Prostate gland (tissue), 2 donors: ENCODE data around the gene HEG1. TPM values are rescaled to one million over a fixed set of nuclear protein-coding genes. Genes with fewer than 3 reads are reported as not detected.

ENCODE experiments used
- DNase-seq: peaks from one replicate; pipeline ENCODE4 v3.0.0-alpha.2; 2019; ENCODE audit warnings: low spot score
- H3K27ac ChIP-seq, 2 donors: fragments of 200-600 bp; sonication (generic); 2 replicates each; pipeline ENCODE4 v1.5.1; 2017 to 2019
- H3K27me3 ChIP-seq: fragments of 200-600 bp; sonication (generic); replicated peaks from 2 replicates; pipeline ENCODE4 v1.5.1; 2019; ENCODE audit not compliant: insufficient read depth
- H3K36me3 ChIP-seq, 2 donors: fragments of 200-600 bp; sonication (generic); 1 replicate in 1 of 2; 2 replicates in 1 of 2; pipeline versions ENCODE4 v1.5.1 to v1.8.1; 2017 to 2019
- H3K4me1 ChIP-seq: fragments of 200-600 bp; sonication (generic); replicated peaks from 2 replicates; pipeline ENCODE4 v1.5.1; 2019
- H3K4me3 ChIP-seq, 2 donors: fragments of 200-600 bp; sonication (generic); 2 replicates each; pipeline ENCODE4 v1.5.1; 2017 to 2019
- H3K9me3 ChIP-seq: fragments of 200-600 bp; sonication (generic); 2 replicates; pipeline ENCODE4 v1.5.1; 2017
- POLR2A ChIP-seq: fragments of 450-650 bp; IDR thresholded peaks from one replicate; pipeline ENCODE4 v1.6.1; 2016; ENCODE audit warnings: antibody characterized with exemption, mild to moderate bottlenecking
- POLR2AphosphoS5 ChIP-seq: sonication (generic); formaldehyde crosslinking; IDR thresholded peaks from one replicate; pipeline ENCODE4 v1.6.1; 2017; ENCODE audit warnings: antibody characterized with exemption
- WGBS: methylation state at CpG from one replicate; pipeline ENCODE4 v1.1.5; 2018; 5-methylcytosine and 5-hydroxymethylcytosine counted together
- intact Hi-C: fragments of 100-400 bp; cut with DNase I; formaldehyde crosslinking; loops from one replicate; pipeline ENCODE4 v1.14.2; 2022
- total RNA-seq, 2 donors: library from RNA; depleted of rRNA; stranded (reverse); fragments of >200 nt; gene quantifications; one replicate each; pipeline ENCODE4 v1.1.0, GENCODE V29; 2016
- TF ChIP-seq, protein P1 (sequence below), 4 experiments: fragments of 200-600 bp in 2 of 4; fragments of 450-650 bp in 2 of 4; sonication (generic) in 2 of 4; IDR thresholded peaks; 1 replicate in 3 of 4; 2 replicates in 1 of 4; pipeline ENCODE4 v1.5.1; 2016 to 2019; ENCODE audit warnings: antibody characterized with exemption in 4 of 4, mild to moderate bottlenecking in 2 of 4, moderate library complexity in 2 of 4

The HEG1 gene
- total RNA-seq, 2 donors from 2014 or later = 27.5 to 130 TPM

DNA sequence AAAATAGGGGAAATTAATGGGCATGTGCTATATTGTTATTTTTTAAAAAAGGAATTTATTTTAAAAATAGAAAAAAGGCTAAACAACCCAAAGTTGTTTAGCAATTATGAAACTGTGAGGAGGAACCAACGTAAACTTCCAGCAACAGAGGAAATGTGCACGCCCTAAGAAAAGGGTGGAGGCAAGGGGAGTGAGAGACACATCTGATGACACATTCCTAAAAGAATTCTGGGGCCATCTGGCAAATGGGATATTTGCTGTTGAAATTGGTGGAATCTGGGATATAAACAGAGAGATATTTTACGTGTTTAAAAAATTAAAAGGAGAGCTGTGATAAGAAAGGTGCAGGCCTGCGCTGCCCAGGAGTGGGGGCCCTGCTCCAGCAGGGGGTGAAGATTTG is 70.4 kb downstream of the HEG1 start:
- WGBS = 76% methylated on average over 4 of the region's 4 CpGs
- TF ChIP-seq POLR2A (no peak), POLR2AphosphoS5 (no peak)
- TF ChIP-seq, protein P1, sequence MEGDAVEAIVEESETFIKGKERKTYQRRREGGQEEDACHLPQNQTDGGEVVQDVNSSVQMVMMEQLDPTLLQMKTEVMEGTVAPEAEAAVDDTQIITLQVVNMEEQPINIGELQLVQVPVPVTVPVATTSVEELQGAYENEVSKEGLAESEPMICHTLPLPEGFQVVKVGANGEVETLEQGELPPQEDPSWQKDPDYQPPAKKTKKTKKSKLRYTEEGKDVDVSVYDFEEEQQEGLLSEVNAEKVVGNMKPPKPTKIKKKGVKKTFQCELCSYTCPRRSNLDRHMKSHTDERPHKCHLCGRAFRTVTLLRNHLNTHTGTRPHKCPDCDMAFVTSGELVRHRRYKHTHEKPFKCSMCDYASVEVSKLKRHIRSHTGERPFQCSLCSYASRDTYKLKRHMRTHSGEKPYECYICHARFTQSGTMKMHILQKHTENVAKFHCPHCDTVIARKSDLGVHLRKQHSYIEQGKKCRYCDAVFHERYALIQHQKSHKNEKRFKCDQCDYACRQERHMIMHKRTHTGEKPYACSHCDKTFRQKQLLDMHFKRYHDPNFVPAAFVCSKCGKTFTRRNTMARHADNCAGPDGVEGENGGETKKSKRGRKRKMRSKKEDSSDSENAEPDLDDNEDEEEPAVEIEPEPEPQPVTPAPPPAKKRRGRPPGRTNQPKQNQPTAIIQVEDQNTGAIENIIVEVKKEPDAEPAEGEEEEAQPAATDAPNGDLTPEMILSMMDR (IDR thresholded peaks at IDR 0.05) = no peak
- no peaks in the 10 kb centered on the region for H3K36me3 ChIP-seq
- intact Hi-C loops = no loop called here
- H3K27me3 ChIP-seq = no peaks in the 10 kb centered on the region
- H3K9me3 ChIP-seq = no peaks in the 10 kb centered on the region
- H3K27ac ChIP-seq = peak overlapping the region; percentile 61 to 65
- DNase-seq = no peak
- H3K4me1 ChIP-seq = no peaks in the 10 kb centered on the region
- H3K4me3 ChIP-seq = no peak overlapping the region

DNA sequence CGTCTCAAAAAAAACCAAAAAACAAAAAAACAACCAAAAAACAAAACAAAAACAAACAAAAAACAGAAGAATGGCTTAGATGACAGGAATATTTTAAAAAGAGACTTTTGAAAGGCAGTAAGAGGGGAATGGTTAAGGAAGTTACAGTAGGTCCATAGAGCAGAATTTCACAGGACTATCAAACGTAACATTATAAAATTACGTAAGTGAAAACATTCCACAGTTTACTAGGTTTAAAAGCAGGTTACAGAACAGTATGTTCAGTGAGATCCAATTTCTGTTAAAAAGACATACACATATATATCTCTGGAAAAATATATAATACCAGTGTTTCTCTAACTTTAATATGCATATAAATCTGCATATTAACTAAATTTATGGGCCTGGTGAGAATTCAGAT is 71.0 kb downstream of the HEG1 start:
- no peak for TF ChIP-seq POLR2A
- TF ChIP-seq, protein P1 (IDR thresholded peaks at IDR 0.05) = no peak
- peak; percentile 68 for TF ChIP-seq POLR2AphosphoS5
- peak overlapping the region; percentile 61 to 65 for H3K27ac ChIP-seq
- H3K4me1 ChIP-seq = no peaks in the 10 kb centered on the region
- no peak for DNase-seq
- 50% methylated on average over 3 of the region's 3 CpGs for WGBS
- no peaks in the 10 kb centered on the region for H3K27me3 ChIP-seq
- no peak overlapping the region for H3K4me3 ChIP-seq
- intact Hi-C loops = no loop called here
- H3K36me3 ChIP-seq = no peaks in the 10 kb centered on the region
- H3K9me3 ChIP-seq = no peaks in the 10 kb centered on the region

DNA sequence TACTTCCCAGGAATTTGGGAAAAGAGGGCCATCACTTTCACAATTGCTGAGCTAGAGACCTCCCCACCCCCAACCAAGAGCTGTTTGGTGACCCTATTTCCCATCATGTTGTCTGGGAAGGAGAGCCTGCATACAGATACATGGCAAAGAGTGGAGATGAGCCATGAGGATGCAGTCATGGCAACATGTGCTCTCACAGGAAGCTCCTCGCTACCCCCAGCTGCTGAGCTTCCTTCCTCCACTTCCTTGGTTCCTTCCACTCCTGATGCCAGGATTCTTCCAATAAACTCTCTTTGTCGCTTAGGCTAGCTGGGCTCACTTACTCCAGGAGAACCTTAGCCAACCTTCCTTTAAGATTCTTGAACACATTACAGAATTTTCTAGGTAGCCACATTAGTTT is 72.9 kb downstream of the HEG1 start:
- Histone ChIP-seq H3K4me3 (no peak overlapping the region), H3K27me3 (no peaks in the 10 kb centered on the region), H3K4me1 (no peaks in the 10 kb centered on the region), H3K9me3 (no peaks in the 10 kb centered on the region), H3K36me3 (no peaks in the 10 kb centered on the region), H3K27ac (no peak overlapping the region)
- DNase-seq = no peak
- 86% methylated on average over 2 of the region's 2 CpGs for WGBS
- TF ChIP-seq POLR2AphosphoS5 = no peak
- intact Hi-C loops = no loop called here

DNA sequence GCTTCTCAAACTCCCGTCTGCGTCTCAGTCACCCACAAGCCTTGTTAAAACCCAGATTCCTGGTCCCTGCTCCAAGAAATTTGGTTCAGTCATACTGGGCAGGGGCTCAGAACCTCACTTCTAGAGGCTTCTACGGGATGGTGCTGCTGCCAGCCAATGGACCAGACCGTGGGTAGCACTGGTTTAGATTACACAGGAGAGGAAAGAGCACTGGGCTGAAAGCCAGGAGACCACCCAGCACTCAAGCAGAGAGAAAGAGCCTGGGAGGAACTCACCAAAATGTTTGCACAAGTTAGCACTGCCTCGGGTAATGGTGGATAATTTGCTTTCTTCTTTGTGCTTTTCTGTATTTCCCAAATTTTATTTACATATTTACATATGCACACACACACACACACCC is 74.3 kb downstream of the HEG1 start:
- Histone ChIP-seq H3K27ac (no peak overlapping the region), H3K4me3 (no peak overlapping the region), H3K27me3 (no peaks in the 10 kb centered on the region), H3K9me3 (no peaks in the 10 kb centered on the region), H3K4me1 (no peaks in the 10 kb centered on the region), H3K36me3 (no peaks in the 10 kb centered on the region)
- 42% methylated on average over 5 of the region's 5 CpGs for WGBS
- no peak for DNase-seq
- TF ChIP-seq, protein P1 (IDR thresholded peaks at IDR 0.05) = no peak
- no peak for TF ChIP-seq POLR2AphosphoS5
- no peak for TF ChIP-seq POLR2A
- intact Hi-C loops = no loop called here

DNA sequence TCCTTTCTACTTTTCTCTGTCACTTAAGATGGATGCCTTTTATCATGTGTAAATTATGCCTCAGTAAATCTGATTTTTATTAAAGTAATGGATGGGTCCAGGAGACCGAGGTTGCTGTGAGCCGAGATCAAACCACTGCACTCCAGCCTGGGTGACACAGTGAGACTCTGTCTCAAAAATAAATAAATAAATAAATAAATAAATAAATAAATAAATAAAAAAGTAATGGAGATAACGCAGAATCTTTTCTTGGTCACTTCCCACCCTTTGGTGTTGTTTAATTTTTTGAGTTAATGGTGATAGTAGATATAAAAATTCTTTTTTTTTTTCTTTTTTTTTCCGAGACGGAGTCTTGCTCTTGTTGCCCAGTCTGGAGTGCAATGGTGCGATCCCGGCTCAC is 77.2 kb downstream of the HEG1 start:
- TF ChIP-seq POLR2A = no peak
- TF ChIP-seq, protein P1 (IDR thresholded peaks at IDR 0.05) = no peak
- TF ChIP-seq POLR2AphosphoS5 = no peak
- Histone ChIP-seq H3K27me3 (no peaks in the 10 kb centered on the region), H3K9me3 (no peaks in the 10 kb centered on the region), H3K4me3 (no peak overlapping the region), H3K36me3 (no peaks in the 10 kb centered on the region), H3K27ac (no peak overlapping the region), H3K4me1 (no peaks in the 10 kb centered on the region)
- 96% methylated on average over 7 of the region's 7 CpGs for WGBS
- DNase-seq = no peak
- intact Hi-C loops = no loop called here
